NOMO-1 treated with DMSO at 0.1 percent for 48 hours (cell line): ENCODE data around the gene GALNT18.
"Not testable (repeated sequence)": the region's sequence is repeated elsewhere in the genome, so short reads cannot be mapped to it uniquely, and the experiment has no call there.

Experiments used
- DNase-seq: peaks from one replicate; lab custom pipeline; 2025; ENCODE audit not compliant: unreplicated experiment; lab: John Stamatoyannopoulos, UW

GALNT18 gene

DNA sequence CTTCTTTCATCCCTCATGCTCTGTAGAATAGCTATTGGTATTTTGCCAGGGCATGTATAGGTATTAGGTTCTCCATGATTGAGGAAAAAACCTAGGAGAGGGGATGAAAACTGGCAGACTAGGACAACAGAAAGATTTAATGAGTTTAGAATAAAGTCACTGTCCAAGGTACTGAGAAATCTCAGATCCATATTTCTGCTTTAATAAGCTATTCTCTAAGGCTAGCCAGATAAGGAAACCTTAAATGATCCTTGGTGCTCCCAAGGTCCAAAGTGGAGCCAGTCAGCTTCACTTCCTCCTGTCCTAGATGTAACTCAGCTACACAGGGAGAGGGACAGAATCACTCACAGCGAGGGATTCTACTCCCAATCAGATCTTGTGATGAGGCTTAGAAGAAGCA is 255.0 kb downstream of the GALNT18 start:
- DNase-seq, result no peak

- no peak for DNase-seq
These were observed 258.1 kb downstream of the GALNT18 start for GRCh38 chr11:11363674-11364073.

GRCh38 chr11:11359611-11360010 is 262.2 kb downstream of the GALNT18 start:
- DNase-seq, result no peak

DNA sequence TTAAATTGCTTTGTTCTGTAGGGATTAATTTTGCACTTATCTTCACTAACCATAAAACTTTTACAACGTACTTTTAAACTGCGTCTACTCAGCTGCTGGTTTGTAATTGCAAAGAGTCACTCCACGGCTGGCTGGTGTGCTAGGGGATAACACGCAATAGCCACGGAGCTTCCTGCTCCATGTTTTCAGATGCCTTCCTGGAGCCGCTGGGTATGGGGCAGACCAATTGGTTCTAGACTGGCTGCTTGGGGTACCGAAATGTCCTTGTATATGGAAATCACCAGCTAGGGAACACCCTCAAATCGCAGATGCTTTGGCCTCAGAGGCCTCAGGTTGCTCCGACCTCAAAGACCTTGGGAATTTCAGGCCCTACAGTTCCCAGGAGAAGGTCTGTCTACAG is 265.0 kb downstream of the GALNT18 start:
- no peak for DNase-seq

DNA sequence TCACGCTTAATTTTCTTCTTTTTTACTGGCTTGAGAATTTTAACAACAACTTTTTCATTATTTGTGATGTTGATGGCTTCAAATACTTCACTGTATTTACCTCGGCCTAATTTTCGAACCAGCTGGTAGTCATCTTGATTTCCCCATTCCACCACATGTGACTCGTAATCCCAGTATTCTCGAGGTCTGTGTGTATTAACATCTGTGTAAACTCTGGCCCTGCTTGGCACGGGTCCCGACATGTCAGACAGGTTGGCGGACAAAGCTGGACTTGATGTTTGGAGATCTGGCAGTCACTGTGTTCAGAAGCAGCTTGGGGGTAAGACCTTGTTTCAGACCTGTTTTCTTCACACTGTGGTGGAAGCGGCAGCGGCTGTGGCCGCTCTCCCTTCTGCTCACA is 268.9 kb downstream of the GALNT18 start, which contains the start of gene CSNK2A3:
Gene CSNK2A3, minus strand, starts transcription at position 373 of the 400 bp plus-strand sequence. Its CDS starts 131 bp downstream, at position 242.
- not testable (repeated sequence) for DNase-seq

GRCh38 chr11:11351851-11352250 is 270.0 kb downstream of the GALNT18 start:
- not testable (repeated sequence) for DNase-seq

DNA sequence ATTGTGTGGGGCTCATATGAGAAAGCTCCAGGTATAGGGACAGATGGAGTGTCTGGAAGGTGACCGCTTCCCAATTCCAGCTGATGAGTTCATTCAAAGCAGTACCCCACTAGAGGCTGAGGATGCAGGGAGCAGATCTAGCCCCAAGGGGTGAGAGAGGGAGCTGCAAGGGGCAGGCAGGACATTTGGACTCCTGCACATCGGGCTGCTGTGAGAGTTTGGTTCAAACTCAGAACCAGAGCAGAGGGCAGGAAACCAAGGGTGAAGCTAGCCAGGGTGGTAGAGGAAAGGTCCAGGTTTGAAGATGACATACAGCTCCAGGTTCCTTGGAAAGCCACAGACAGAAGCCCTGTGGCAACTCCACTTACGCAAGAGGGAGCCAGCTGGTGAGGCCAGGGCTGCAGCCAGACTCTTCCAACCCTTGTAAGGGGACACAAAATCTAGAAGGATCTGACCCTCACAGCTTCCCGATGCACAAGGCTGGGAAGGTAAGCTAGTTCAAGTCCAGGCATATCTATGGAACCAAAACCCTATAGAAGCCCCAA is 270.7 kb downstream of the GALNT18 start:
- DNase-seq, result no peak

DNA sequence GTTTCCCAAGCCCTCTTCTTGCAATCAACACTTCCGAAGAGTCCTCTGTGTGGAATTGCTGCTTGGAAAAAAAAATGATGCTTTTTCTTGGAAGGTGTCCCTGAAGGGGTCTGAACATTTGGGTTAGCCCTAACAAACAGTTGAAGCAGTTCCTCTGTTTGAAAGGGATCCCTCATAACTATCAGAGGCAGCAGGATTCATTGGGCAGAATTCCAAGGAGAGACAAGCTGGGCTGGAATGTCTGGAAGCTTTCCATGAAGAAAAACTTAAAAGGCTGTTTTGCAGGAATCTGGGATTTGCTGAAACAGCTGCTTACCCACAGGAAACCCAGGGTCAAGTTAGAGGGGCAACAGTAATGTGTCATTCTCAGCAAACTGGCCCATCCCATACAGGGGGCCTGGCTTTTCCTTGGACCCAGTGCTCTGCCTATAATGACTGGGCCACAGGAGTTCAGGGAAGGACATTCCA is 271.9 kb downstream of the GALNT18 start:
- no peak for DNase-seq

DNA sequence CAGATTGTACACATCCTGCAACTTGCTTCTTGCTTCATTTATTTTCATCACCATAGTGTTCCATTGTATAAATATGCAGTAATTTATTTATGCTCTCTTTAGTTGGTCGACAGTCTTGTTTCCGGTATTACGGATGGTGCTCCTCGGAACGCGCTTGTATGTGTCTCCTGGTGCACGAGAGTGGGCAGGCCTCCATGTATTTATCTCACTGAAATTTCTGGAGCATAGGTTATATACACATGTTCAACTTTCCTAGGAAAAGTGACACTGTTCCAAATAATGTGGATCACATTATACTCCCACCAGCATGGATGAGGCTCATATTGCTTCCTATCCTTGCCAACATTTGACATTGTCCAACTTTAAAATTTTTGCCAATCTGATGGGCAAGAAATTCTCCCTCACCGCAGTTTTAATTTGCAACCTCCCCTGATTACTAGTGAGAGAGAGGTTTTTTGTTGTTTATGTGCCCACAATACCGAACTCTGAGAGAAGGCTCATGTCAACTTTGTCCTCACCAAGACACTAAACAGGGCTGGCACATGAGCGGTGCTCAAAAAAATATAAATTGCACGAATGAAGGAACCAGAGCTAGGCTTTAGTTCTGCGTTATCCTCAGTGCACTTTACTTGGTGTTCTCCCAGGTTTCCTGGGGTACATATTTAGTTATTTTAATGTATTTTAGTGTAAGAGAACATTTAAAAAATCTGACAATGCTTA is 272.5 kb downstream of the GALNT18 start:
- DNase-seq, result no peak

DNA sequence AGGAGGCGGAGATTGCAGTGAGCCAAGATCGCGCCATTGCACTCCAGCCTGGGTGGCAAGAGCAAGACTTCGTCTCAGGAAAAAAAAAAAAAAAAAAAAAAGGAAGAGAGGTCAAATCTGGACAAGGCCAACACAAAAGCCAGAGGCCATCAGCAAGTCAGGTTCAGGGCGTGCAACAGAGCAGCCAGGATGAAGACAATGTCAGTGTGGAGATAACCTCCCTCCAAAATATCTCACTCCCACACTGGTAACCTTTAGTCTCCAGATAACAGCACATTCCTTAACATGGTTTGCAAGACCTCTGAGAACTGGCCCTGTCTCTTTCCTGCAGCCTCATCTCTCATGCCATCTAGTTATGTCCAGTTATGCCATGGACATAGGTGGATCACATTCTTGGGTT is 273.5 kb downstream of the GALNT18 start:
- no peak for DNase-seq

GRCh38 chr11:11347592-11347991 is 274.2 kb downstream of the GALNT18 start:
- no peak for DNase-seq

GRCh38 chr11:11346303-11346702 is 275.5 kb downstream of the GALNT18 start:
- no peak for DNase-seq

GRCh38 chr11:11345099-11345498 is 276.7 kb downstream of the GALNT18 start:
- DNase-seq, result no peak

- no peak for DNase-seq
These were observed 277.8 kb downstream of the GALNT18 start for GRCh38 chr11:11344045-11344444.

DNA sequence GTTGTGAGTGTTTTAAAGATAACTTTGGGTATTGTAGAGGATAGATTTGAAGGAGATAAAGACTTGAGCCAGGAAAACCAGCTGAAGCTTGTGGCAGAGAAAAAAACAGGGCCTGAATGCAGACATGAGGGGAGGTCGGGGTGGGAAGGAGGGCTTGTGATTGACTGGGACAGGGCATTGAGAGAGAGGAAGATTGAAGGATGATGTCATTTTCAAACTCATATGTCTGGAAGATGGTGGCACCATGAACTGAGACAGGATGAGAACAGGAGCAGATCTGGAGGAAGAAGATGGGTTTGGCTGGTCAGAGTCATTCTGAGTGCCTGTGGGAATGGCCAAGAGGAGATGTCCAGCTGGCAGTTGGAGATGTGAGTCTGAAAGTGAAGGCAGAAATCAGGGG is 283.5 kb downstream of the GALNT18 start:
- no peak for DNase-seq

GRCh38 chr11:11336664-11337063 is 285.1 kb downstream of the GALNT18 start:
- DNase-seq, result no peak

DNA sequence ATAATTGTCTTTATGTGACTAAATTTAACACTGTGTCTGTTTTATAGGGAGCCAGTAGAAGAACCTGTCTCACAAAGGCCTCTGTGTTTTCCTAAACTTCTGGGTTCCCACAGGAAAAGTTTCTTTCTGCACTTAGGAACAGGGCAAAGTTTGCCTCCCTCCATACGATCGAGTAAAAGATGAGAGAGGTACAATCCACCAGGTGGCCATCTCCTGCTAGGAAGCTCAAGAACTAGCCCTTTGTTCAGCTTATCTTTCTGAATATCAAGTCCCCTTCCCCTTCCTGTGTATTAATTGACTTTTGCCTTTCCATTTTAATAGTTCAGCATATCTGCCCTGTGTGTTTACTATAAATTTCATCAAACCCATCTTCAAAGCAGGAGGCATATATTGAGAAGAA is 286.8 kb downstream of the GALNT18 start:
- no peak for DNase-seq

GRCh38 chr11:11334607-11335006 is 287.2 kb downstream of the GALNT18 start:
- no peak for DNase-seq

DNA sequence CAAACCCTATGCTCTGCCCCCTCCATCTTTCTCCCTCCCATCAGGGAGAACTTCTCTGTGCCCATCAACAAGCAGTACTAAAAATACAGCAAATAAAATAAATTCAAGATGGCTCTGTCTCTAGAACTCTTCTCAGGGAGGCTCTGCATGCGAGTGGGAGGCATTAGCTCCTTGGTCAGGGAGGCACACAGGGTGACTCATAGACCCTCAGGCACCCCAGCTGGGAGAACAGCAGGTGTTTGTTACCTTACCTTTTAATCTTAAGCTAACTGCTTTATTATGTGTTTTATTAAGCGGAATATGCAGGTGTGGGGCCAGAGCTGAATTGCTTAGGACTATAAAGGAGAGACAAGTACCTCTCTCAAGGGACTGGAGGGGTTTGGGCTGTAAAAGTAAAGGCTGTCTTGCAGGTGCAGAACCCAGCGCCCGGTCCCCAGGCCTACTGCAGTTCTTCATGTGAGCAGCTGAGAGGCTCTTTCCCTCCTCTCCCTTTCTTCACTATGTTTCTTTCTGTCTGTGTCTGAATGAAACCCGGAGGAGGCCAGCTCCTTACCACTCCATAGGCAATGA is 289.6 kb downstream of the GALNT18 start:
- DNase-seq, result no peak

GRCh38 chr11:11329062-11329806 is 292.6 kb downstream of the GALNT18 start:
- DNase-seq, result no peak

DNA sequence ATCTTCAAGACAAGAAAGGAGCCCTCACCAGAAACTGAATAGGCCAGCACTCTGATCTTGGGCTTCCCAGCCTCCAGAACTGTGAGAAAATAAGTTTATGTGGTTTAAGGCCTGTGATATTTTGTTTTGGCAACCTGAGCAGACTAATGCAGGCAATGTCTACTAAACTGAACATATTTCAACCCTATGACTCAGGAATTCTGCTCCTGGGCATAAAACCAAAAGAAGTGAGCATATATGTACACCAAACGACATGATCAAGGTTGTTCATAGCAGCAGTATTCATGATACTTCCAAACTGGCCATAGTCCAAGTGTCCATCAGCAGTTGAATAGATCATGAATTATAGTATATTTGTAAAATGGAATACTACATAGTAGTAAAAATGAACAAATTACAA is 297.7 kb downstream of the GALNT18 start:
- DNase-seq, result no peak

DNA sequence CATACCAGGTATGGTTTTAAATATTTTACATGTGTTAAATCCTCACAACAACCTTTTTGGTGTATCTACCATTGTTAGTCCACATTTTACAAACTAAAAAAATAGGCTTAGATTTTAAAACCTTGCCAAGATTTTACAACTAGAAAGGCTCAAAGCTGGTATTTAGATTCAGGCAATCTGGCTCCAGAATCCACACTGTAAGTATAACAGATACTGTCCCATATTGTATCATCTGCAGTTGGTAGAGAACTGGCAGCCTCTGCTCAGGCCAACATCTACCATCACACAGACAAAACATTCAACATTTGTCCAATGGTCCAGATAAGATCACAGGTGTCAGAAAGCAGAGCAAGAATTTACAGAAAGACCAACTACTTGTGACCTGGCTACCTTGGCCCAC is 299.7 kb downstream of the GALNT18 start:
- DNase-seq, result no peak
